GM21786 (cell line): ENCODE measurements around the gene C14orf119.

Source experiments
- ATAC-seq: cut with Tn5 transposase; IDR thresholded peaks from one replicate; pipeline ENCODE4 v1.9.1; 2021; ENCODE audit not compliant: unreplicated experiment

C14orf119 gene

GRCh38 chr14:23086565-23086964 lies 8.7 kb upstream of the C14orf119 start:
- ATAC-seq, result no peak

GRCh38 chr14:23089498-23090253 lies 5.6 kb upstream of the C14orf119 start:
- ATAC-seq, result no peak

GRCh38 chr14:23090254-23090636 lies 5.1 kb upstream of the C14orf119 start:
- ATAC-seq, result no peak

- no peak for ATAC-seq
Measured at GRCh38 chr14:23091294-23092225, 3.7 kb upstream of the C14orf119 start.

GRCh38 chr14:23093104-23093503 lies 2.2 kb upstream of the C14orf119 start:
- no peak for ATAC-seq

GRCh38 chr14:23093526-23093925 lies 1.8 kb upstream of the C14orf119 start:
- no peak for ATAC-seq

- no peak for ATAC-seq
Measured at GRCh38 chr14:23093991-23094665, 1.2 kb upstream of the C14orf119 start.

GRCh38 chr14:23094666-23095195 lies 574 bp upstream of the C14orf119 start, which contains the start of gene ACIN1:
ACIN1 (minus strand) TSS chr14:23095136; CDS start chr14:23095112, 24 bp downstream.
- ATAC-seq, result peak; percentile 27

GRCh38 chr14:23097786-23098185 lies 2.5 kb downstream of the C14orf119 start:
- no peak for ATAC-seq

GRCh38 chr14:23099212-23099861 lies 4.0 kb downstream of the C14orf119 start:
- no peak for ATAC-seq

- no peak for ATAC-seq
Measured at GRCh38 chr14:23101213-23101970, 6.1 kb downstream of the C14orf119 start.

- ATAC-seq, result no peak
Measured at GRCh38 chr14:23101986-23102625, 6.8 kb downstream of the C14orf119 start.

- no peak for ATAC-seq
Measured at GRCh38 chr14:23102801-23103200, 7.5 kb downstream of the C14orf119 start.

GRCh38 chr14:23103581-23103980 lies 8.3 kb downstream of the C14orf119 start:
- ATAC-seq, result no peak

GRCh38 chr14:23104070-23104590 lies 8.8 kb downstream of the C14orf119 start:
- ATAC-seq, result no peak

- ATAC-seq, result no peak
Measured at GRCh38 chr14:23104591-23105347, 9.5 kb downstream of the C14orf119 start, which contains the start of gene CIROP. CIROP (minus strand) TSS chr14:23104989; CDS start chr14:23104920, 69 bp downstream.

GRCh38 chr14:23105348-23105824 lies 10.1 kb downstream of the C14orf119 start:
- ATAC-seq, result no peak

GRCh38 chr14:23106747-23107045 lies 11.4 kb downstream of the C14orf119 start:
- ATAC-seq, result no peak
